K562 (cell line): ENCODE data around the gene EMC10. TPM values are rescaled to one million over a fixed set of nuclear protein-coding genes. Genes with fewer than 3 reads are reported as not detected.

Source experiments
- CBFA2T2 ChIP-seq: fragments of 450-650 bp; conservative IDR thresholded peaks from 2 replicates; pipeline ENCODE4 v1.6.1; 2017; ENCODE audit warnings: mild to moderate bottlenecking
- ESRRB ChIP-seq: fragments of 250-450 bp; sonication (Bioruptor Pico); IDR thresholded peaks from 2 replicates; pipeline ENCODE4 v1.5.0; 2020; ENCODE audit warnings: mild to moderate bottlenecking, moderate library complexity, borderline replicate concordance
- ETV6 ChIP-seq, 3 experiments: fragments of 150-350 bp in 1 of 3; sonication (generic) in 1 of 3; formaldehyde crosslinking in 1 of 3; IDR thresholded peaks; 2 replicates each; pipeline versions ENCODE4 v1.6.1 to v1.8.0; 2014 to 2022; ENCODE audit warnings: borderline replicate concordance in 2 of 3, low read depth in 2 of 3, antibody characterized with exemption in 1 of 3, low read length in 1 of 3, mild to moderate bottlenecking in 1 of 3, missing genetic modification reagents in 1 of 3
- GTF3C2 ChIP-seq: IDR thresholded peaks from 3 replicates; pipeline ENCODE4 v1.6.1; 2011; ENCODE audit warnings: borderline replicate concordance, mild to moderate bottlenecking, moderate library complexity; ENCODE audit not compliant: insufficient read length; ENCODE audit errors: extremely low read depth
- HDAC6 ChIP-seq: IDR thresholded peaks from 2 replicates; pipeline ENCODE4 v1.6.1; 2012; ENCODE audit warnings: low read depth, mild to moderate bottlenecking, control low read depth, inconsistent platforms, low read length, moderate library complexity
- KAT2B ChIP-seq: IDR thresholded peaks from one replicate; pipeline ENCODE4 v1.6.1; 2012; ENCODE audit warnings: low read depth, mild to moderate bottlenecking, control low read depth, inconsistent platforms, low read length, moderate library complexity
- KLF13 ChIP-seq: fragments of 450-650 bp; IDR thresholded peaks from 2 replicates; pipeline ENCODE4 v1.6.1; 2016; ENCODE audit warnings: missing genetic modification characterization, low read depth, mild to moderate bottlenecking, missing compliant biosample characterization, moderate library complexity, borderline replicate concordance
- MBD2 ChIP-seq: sonication (generic); IDR thresholded peaks from 2 replicates; pipeline ENCODE4 v1.6.1; 2016; ENCODE audit warnings: low read depth, borderline replicate concordance
- MCM5 ChIP-seq: fragments of 450-650 bp; IDR thresholded peaks from 2 replicates; pipeline ENCODE4 v1.6.1; 2016; ENCODE audit warnings: low read depth
- NR2C2 ChIP-seq, 2 experiments: fragments of 200-800 bp in 1 of 2; sonication (Bioruptor generic) in 1 of 2; sonication (generic) in 1 of 2; formaldehyde crosslinking in 1 of 2; IDR thresholded peaks; 2 replicates each; pipeline versions ENCODE4 v1.6.1 to v1.8.0; 2016 to 2022; ENCODE audit warnings: mild to moderate bottlenecking in 1 of 2, missing compliant biosample characterization in 1 of 2, missing genetic modification characterization in 1 of 2, missing genetic modification reagents in 1 of 2
- POLR2AphosphoS5 ChIP-seq: IDR thresholded peaks from 2 replicates; pipeline ENCODE4 v1.6.1; 2011; ENCODE audit warnings: mild to moderate bottlenecking, low read depth, low read length, moderate library complexity; ENCODE audit not compliant: control insufficient read depth, insufficient read depth
- PURB ChIP-seq: sonication (generic); formaldehyde crosslinking; IDR thresholded peaks from 2 replicates; pipeline ENCODE4 v1.9.0; 2021; ENCODE audit warnings: low read depth, mild to moderate bottlenecking, missing genetic modification reagents
- RAD51 ChIP-seq: fragments of 450-650 bp; IDR thresholded peaks from 2 replicates; pipeline ENCODE4 v1.7.1; 2016; ENCODE audit warnings: low read depth, mild to moderate bottlenecking, borderline replicate concordance
- SP1 ChIP-seq: sonication (generic); formaldehyde crosslinking; IDR thresholded peaks from 2 replicates; pipeline ENCODE4 v1.8.1; 2022; ENCODE audit warnings: mild to moderate bottlenecking, missing genetic modification reagents
- SRSF9 ChIP-seq: fragments of 200-400 bp; formaldehyde crosslinking; IDR thresholded peaks from 2 replicates; pipeline ENCODE4 v1.6.1; 2017; ENCODE audit warnings: low read depth, low read length, borderline replicate concordance
- TAF9B ChIP-seq: fragments of 450-650 bp; IDR thresholded peaks from 2 replicates; pipeline ENCODE4 v1.6.1; 2018; ENCODE audit warnings: mild to moderate bottlenecking; ENCODE audit not compliant: partially characterized antibody
- ZBTB8A ChIP-seq: fragments of 450-650 bp; IDR thresholded peaks from 2 replicates; pipeline ENCODE4 v1.6.1; 2018; ENCODE audit warnings: mild to moderate bottlenecking, moderate library complexity; ENCODE audit not compliant: partially characterized antibody
- ZNF175 ChIP-seq: fragments of 200-800 bp; sonication (Bioruptor generic); IDR thresholded peaks from 2 replicates; pipeline ENCODE4 v1.6.1; 2016; ENCODE audit warnings: low read depth, mild to moderate bottlenecking, missing genetic modification characterization, missing compliant biosample characterization
- ZNF311 ChIP-seq: fragments of 250-450 bp; sonication (Bioruptor Pico); IDR thresholded peaks from 2 replicates; pipeline ENCODE4 v1.4.0; 2020; ENCODE audit warnings: mild to moderate bottlenecking, moderate library complexity
- ZNF507 ChIP-seq: conservative IDR thresholded peaks from 2 replicates; pipeline ENCODE4 v1.6.1; 2017; ENCODE audit warnings: missing genetic modification characterization, missing compliant biosample characterization
- ZNF740 ChIP-seq, 3 experiments: fragments of 200-800 bp in 1 of 3; sonication (Bioruptor generic) in 1 of 3; sonication (generic) in 1 of 3; formaldehyde crosslinking in 1 of 3; IDR thresholded peaks; 2 replicates each; pipeline versions ENCODE4 v1.6.1 to v1.8.0; 2016 to 2022; ENCODE audit warnings: mild to moderate bottlenecking in 2 of 3, missing compliant biosample characterization in 2 of 3, missing genetic modification characterization in 2 of 3, missing genetic modification reagents in 1 of 3
- polyA plus RNA-seq, 8 experiments: library from polyadenylated mRNA; depleted of rRNA in 4 of 8; stranded (reverse) in 5 of 8; unstranded in 3 of 8; fragments of >200 nt; fragmentation: Nextera tagmentation in 2 of 8; fragmentation: Illumina TruSeq in 1 of 8; extraction: Ambion mirVana in 2 of 8; extraction: Trizol in 1 of 8; gene quantifications; 2 replicates each; pipeline versions ENCODE4 v1.2.1 to v1.2.3, GENCODE V29; 2011 to 2014; ENCODE audit warnings: inconsistent platforms in 1 of 8, missing spikeins in 1 of 8
- total RNA-seq, 7 experiments: library from RNA; depleted of rRNA in 6 of 7; stranded (reverse); fragments of >200 nt in 6 of 7; fragmentation: Illumina TruSeq in 2 of 7; extraction: Trizol in 2 of 7; gene quantifications; 2 replicates each; pipeline versions ENCODE4 v1.2.1 to v1.2.3, GENCODE V29; 2011 to 2021; ENCODE audit warnings: low replicate concordance in 1 of 7

The EMC10 gene
- total and polyA plus RNA-seq, 9 of the 15 experiments (the other 6 are each of a cell fraction or from before 2014, with no cell fraction given): 1.4 to 46.0 (median 13.1) TPM

GRCh38 chr19:50511069-50511822 lies 34.9 kb downstream of the EMC10 start, which contains the start of gene JOSD2 (continued):
- TF ChIP-seq GTF3C2 (no peak), HDAC6 (no peak), CBFA2T2 (no peak), KLF13 (tag) (peak; percentile 76), ZNF507 (tag) (no peak), ZBTB8A (no peak), SP1 (CRISPR knock-in tag) (peak; percentile 96), ZNF175 (peak; percentile 85; the same call in 1 of the 2 replicates), ESRRB (CRISPR knock-in tag) (no peak), KAT2B (no peak), TAF9B (no peak), POLR2AphosphoS5 (no peak), SRSF9 (no peak), ZNF740 (CRISPR knock-in tag; IDR thresholded peaks at IDR 0.05) (0 out of 2 replicates have a peak, but pooled peaks have one; percentile 36), ZNF740 (tag; IDR thresholded peaks at IDR 0.05) (no peak), MBD2 (peak; percentile 81), MCM5 (no peak), RAD51 (no peak), ETV6 (IDR thresholded peaks at IDR 0.05; ENCODE audit: borderline replicate concordance in 1 of 2, low read depth in 2 of 2, low read length in 1 of 2) (peak; percentile 77 to 81; a peak in 2 of 4 replicates), ETV6 (CRISPR knock-in tag; IDR thresholded peaks at IDR 0.05; ENCODE audit: borderline replicate concordance) (peak; percentile 12; the same call in 1 of the 2 replicates), ZNF311 (CRISPR knock-in tag) (no peak), NR2C2 (CRISPR knock-in tag; IDR thresholded peaks at IDR 0.05) (peak; percentile 75), NR2C2 (tag; IDR thresholded peaks at IDR 0.05) (peak; percentile 92), PURB (CRISPR knock-in tag) (no peak)
